ENCODE data around the gene CNTN1. TPM values are rescaled to one million over a fixed set of nuclear protein-coding genes. Genes with fewer than 3 reads are reported as not detected.
"Not testable (repeated sequence)": the region's sequence is repeated elsewhere in the genome, so short reads cannot be mapped to it uniquely, and the experiment has no call there.

Gene CNTN1
- total and polyA plus RNA-seq, 9 donors: 7.3 to 33.0 (median 16.2) TPM

DNA sequence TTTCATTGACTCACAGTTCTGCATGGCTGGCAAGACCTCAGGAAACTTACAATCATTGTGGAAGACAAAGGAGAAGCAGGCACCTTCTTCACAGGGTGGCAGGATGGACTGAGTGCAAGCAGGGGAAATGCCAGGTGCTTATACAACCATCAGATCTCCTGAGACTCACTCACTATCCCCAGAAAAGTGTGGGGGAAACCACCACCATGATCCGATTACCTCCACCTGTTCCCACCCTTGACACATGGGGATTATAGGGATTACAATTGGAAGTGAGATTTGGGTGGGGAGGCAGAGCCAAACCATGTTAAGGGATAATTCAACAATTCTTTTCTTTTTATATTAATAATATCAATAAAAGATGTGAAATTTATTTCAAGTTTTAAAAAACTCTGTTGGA, 34.1 kb downstream of the CNTN1 start:
- no CpG with 5 or more reads among the region's 1 CpG for WGBS (ENCODE audit: insufficient coverage)
- Histone ChIP-seq H3K4me3 (ENCODE audit: low read length) (no peak overlapping the region), H3K9me3 (replicated peaks; ENCODE audit: control insufficient read depth, low read depth, low read length) (no peaks in the 10 kb centered on the region)

DNA sequence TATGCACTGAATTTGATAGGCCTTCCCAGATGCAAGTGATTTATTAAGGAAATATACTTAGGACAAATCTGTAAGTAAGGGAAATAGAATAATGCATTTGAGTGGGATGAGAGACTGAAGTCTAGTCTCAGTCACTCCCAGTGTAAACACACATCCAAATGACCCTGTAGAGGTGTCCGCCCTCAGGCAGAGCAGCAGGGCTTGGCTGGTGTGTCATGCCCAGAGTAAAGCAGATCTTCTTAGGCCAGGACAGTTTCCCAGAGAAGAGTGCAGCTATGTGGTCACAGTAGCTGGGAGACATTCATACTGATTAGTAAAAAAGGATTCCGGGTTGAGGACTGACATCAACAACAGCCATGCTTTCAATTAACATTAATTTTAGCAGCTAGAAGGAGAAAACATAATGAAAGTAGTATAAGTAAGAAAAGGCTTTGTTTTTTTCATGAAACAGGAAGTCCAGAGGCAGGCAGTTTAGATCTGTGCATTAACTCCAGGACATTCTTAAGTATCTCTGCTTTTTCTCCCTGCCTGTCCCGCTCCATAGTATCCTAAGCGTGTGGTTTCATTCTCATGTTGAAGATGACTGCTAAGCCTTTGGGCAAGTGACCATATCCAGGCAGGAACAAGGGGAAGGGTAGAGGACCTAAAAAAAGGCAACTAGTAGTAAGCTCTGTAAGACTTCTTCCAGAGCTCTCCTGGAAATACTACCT, 35.7 kb downstream of the CNTN1 start:
- Histone ChIP-seq H3K27ac (ENCODE audit: low read length) (no peak overlapping the region), H3K36me3 (ENCODE audit: control insufficient read depth, insufficient read depth, low read length) (no peaks in the 10 kb centered on the region), H3K4me3 (ENCODE audit: low read length) (no peak overlapping the region), H3K9me3 (replicated peaks; ENCODE audit: control insufficient read depth, low read depth, low read length) (no peaks in the 10 kb centered on the region), H3K27me3 (ENCODE audit: control insufficient read depth, insufficient read depth, low read length) (no peaks in the 10 kb centered on the region), H3K4me1 (ENCODE audit: control insufficient read depth, insufficient read depth, low read length) (no peaks in the 10 kb centered on the region)
- no peak for DNase-seq
- WGBS (ENCODE audit: insufficient coverage): 60% methylated on average over 1 of the region's 4 CpGs

More for the DNA sequence above, 34.1 kb downstream of the CNTN1 start:
- Histone ChIP-seq H3K27me3 (ENCODE audit: control insufficient read depth, insufficient read depth, low read length) (no peaks in the 10 kb centered on the region), H3K27ac (ENCODE audit: low read length) (no peak overlapping the region), H3K4me1 (ENCODE audit: control insufficient read depth, insufficient read depth, low read length) (no peaks in the 10 kb centered on the region), H3K36me3 (ENCODE audit: control insufficient read depth, insufficient read depth, low read length) (no peaks in the 10 kb centered on the region)
- DNase-seq: no peak

DNA sequence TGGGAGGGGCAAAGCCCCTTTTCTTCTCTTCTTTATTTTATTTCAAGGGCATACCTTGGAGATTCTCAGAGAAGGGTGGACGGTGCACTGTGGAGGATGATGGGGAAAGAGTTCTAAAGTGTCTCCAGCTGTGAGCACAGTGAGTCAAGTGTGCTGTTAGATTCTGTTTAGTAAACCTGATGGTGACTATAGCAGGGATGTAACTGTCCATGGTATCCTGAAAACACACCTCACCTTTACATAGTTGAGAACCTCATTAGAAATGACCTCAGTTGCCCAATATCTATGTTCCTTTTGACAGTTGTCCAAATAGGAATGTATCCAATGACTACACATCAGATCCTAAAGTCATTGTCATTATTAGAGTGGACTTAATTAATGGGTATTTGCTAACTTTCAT, 38.0 kb downstream of the CNTN1 start:
- no CpG with 5 or more reads among the region's 1 CpG for WGBS (ENCODE audit: insufficient coverage)

DNA sequence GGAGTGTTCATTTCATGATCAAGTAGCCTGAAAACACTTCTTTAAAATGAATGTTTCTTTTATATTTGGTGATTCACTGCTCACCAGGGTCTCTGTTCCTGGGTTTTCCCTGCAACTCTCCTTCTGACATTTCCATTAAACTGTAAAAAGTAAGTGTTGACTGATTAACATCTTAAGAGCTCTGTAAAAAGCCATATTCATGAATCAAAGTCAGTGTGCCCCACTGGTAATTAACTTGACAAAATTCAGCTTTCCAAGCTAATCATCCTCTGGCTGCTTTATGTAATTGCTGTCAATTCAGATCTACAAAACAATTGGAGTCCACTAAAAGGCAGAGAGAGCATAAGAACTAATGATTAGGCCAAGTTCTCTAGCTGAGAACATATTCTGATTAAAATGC, 41.6 kb downstream of the CNTN1 start:
- Histone ChIP-seq H3K36me3 (ENCODE audit: control insufficient read depth, insufficient read depth, low read length) (no peaks in the 10 kb centered on the region), H3K4me1 (ENCODE audit: control insufficient read depth, insufficient read depth, low read length) (no peaks in the 10 kb centered on the region), H3K4me3 (ENCODE audit: low read length) (no peak overlapping the region), H3K27me3 (ENCODE audit: control insufficient read depth, insufficient read depth, low read length) (no peaks in the 10 kb centered on the region), H3K27ac (ENCODE audit: low read length) (no peak overlapping the region), H3K9me3 (replicated peaks; ENCODE audit: control insufficient read depth, low read depth, low read length) (no peaks in the 10 kb centered on the region)
- no peak for DNase-seq

More for the DNA sequence above, 38.0 kb downstream of the CNTN1 start:
- Histone ChIP-seq H3K4me1 (ENCODE audit: control insufficient read depth, insufficient read depth, low read length) (no peaks in the 10 kb centered on the region), H3K27me3 (ENCODE audit: control insufficient read depth, insufficient read depth, low read length) (no peaks in the 10 kb centered on the region), H3K9me3 (replicated peaks; ENCODE audit: control insufficient read depth, low read depth, low read length) (no peaks in the 10 kb centered on the region), H3K27ac (ENCODE audit: low read length) (no peak overlapping the region), H3K4me3 (ENCODE audit: low read length) (no peak overlapping the region), H3K36me3 (ENCODE audit: control insufficient read depth, insufficient read depth, low read length) (no peaks in the 10 kb centered on the region)
- DNase-seq: no peak

DNA sequence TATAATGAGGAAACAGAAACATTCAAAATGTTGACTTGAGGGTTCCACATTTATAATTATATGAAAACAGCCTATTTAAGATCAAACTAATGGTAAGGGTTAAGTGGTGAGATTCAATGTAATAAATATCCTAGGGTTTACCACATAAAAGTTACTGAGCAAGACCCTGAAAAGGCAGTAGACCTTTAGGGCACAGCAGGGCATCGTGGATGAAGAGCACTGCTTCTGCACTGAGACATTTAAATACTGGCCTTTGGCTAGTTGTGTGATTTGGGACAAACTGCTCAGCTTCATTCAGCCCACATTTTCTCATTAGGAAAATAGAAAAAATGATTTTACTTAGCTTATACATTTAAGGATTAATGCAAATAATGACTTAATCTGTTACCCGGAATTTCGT, 42.0 kb downstream of the CNTN1 start:
- H3K36me3 ChIP-seq (ENCODE audit: control insufficient read depth, insufficient read depth, low read length): no peaks in the 10 kb centered on the region
- H3K4me1 ChIP-seq (ENCODE audit: control insufficient read depth, insufficient read depth, low read length): no peaks in the 10 kb centered on the region
- H3K4me3 ChIP-seq (ENCODE audit: low read length): no peak overlapping the region
- no peak overlapping the region for H3K27ac ChIP-seq (ENCODE audit: low read length)
- no peaks in the 10 kb centered on the region for H3K9me3 ChIP-seq (replicated peaks; ENCODE audit: control insufficient read depth, low read depth, low read length)
- WGBS (ENCODE audit: insufficient coverage): no CpG with 5 or more reads among the region's 3 CpGs
- no peaks in the 10 kb centered on the region for H3K27me3 ChIP-seq (ENCODE audit: control insufficient read depth, insufficient read depth, low read length)
- DNase-seq: no peak

DNA sequence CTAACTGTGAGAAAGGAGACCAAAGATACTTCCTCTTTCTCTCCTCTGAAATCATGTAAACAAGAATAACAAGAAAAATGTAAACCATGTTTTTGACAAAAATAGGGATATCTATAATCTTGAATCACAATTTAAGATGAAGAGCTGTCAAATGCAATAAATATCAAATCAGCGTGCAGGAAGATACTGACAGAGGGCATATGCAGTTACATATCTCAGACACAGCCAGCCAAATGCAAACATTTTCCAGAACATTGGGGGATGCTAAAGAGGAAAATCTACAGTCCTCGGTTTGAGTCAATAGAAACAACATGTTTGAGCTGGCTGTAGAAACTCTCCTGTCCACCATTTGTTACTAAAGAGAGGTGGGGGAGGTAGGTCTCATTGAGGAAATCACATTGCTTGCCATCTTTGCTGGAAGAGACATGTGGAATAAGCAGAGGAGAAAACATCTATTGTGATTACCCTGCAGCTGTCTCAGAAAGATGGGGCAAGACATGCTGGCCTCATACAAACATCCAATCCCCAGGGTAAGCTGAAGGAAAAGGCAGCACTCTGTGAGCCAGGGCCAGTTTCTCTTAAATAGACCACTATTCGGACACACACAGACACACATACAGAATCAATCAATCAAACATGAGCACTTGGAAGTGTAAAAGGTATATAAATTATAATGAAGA, 43.5 kb downstream of the CNTN1 start:
- Histone ChIP-seq H3K9me3 (replicated peaks; ENCODE audit: control insufficient read depth, low read depth, low read length) (no peaks in the 10 kb centered on the region), H3K27ac (ENCODE audit: low read length) (no peak overlapping the region), H3K27me3 (ENCODE audit: control insufficient read depth, insufficient read depth, low read length) (no peaks in the 10 kb centered on the region), H3K4me1 (ENCODE audit: control insufficient read depth, insufficient read depth, low read length) (no peaks in the 10 kb centered on the region), H3K4me3 (ENCODE audit: low read length) (no peak overlapping the region), H3K36me3 (ENCODE audit: control insufficient read depth, insufficient read depth, low read length) (no peaks in the 10 kb centered on the region)
- peak; percentile 3 for DNase-seq
- WGBS (ENCODE audit: insufficient coverage): 40% methylated on average over 1 of the region's 3 CpGs

DNA sequence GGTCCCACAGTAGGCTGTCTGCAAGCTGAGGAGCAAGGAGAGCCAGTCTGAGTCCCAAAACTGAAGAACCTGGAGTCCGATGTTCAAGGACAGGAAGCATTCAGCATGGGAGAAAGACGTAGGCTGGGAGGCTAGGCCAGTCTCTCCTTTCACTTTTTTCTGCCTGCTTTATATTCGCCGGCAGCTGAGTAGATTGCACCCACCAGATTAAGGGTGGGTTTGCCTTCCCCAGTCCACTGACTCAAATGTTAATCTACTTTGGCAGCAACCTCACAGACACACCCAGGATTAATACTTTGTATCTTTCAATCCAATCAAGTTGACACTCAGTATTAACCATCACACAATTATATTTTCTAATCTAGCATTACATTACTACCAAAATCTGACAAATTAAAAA, 45.2 kb downstream of the CNTN1 start:
- H3K9me3 ChIP-seq (replicated peaks; ENCODE audit: control insufficient read depth, low read depth, low read length); H3K27ac ChIP-seq (ENCODE audit: low read length); H3K4me1 ChIP-seq (ENCODE audit: control insufficient read depth, insufficient read depth, low read length); H3K36me3 ChIP-seq (ENCODE audit: control insufficient read depth, insufficient read depth, low read length); H3K4me3 ChIP-seq (ENCODE audit: low read length); DNase-seq; H3K27me3 ChIP-seq (ENCODE audit: control insufficient read depth, insufficient read depth, low read length): not testable (repeated sequence)
- 87% methylated on average over 4 of the region's 4 CpGs for WGBS (ENCODE audit: insufficient coverage)

DNA sequence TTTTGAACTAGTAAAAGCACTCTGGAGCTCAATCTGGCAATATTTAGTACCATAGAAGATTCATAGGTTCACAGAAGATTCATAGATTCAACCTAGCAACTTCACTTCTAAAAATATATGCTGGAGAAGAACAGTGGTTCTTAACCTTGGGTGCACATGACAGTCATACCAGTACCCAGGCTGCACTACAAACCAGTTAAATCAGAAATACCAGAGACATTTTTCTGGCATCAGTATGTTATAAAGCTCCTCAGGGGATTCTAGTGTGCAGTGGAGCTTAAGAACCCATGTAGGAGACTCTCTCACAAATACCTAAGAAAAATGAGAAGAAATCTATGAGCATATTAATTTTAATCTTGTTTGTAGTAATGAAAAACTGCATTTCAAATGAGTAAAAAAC, 46.6 kb downstream of the CNTN1 start:
- H3K27ac ChIP-seq (ENCODE audit: low read length): no peak overlapping the region
- H3K4me3 ChIP-seq (ENCODE audit: low read length): no peak overlapping the region
- no peaks in the 10 kb centered on the region for H3K27me3 ChIP-seq (ENCODE audit: control insufficient read depth, insufficient read depth, low read length)
- no peak for DNase-seq
- no peaks in the 10 kb centered on the region for H3K9me3 ChIP-seq (replicated peaks; ENCODE audit: control insufficient read depth, low read depth, low read length)
- H3K4me1 ChIP-seq (ENCODE audit: control insufficient read depth, insufficient read depth, low read length): no peaks in the 10 kb centered on the region
- H3K36me3 ChIP-seq (ENCODE audit: control insufficient read depth, insufficient read depth, low read length): no peaks in the 10 kb centered on the region

DNA sequence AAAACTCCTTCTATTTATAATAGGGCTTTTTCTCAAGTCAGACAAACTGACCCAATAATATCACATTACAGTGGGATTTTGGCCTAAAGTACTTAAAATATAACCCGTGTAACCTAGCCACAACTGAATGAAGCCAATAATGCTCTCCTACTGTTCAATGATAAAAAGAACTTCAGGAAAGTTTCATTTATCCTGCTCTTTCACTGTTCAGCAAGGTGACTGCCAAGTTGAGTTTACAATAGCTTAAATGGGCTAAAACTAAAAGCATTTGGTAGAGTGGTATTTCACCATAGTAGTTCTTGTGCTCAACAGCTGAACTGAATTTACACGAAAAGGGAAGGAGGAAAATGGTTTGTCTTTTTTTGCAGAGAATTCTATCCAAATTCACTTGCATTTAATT, 49.8 kb downstream of the CNTN1 start:
- Histone ChIP-seq H3K4me1 (ENCODE audit: control insufficient read depth, insufficient read depth, low read length) (no peaks in the 10 kb centered on the region), H3K36me3 (ENCODE audit: control insufficient read depth, insufficient read depth, low read length) (no peaks in the 10 kb centered on the region), H3K27ac (ENCODE audit: low read length) (no peak overlapping the region), H3K4me3 (ENCODE audit: low read length) (no peak overlapping the region), H3K9me3 (replicated peaks; ENCODE audit: control insufficient read depth, low read depth, low read length) (no peaks in the 10 kb centered on the region), H3K27me3 (ENCODE audit: control insufficient read depth, insufficient read depth, low read length) (no peaks in the 10 kb centered on the region)
- DNase-seq: peak; percentile 20
- no CpG with 5 or more reads among the region's 2 CpGs for WGBS (ENCODE audit: insufficient coverage)

DNA sequence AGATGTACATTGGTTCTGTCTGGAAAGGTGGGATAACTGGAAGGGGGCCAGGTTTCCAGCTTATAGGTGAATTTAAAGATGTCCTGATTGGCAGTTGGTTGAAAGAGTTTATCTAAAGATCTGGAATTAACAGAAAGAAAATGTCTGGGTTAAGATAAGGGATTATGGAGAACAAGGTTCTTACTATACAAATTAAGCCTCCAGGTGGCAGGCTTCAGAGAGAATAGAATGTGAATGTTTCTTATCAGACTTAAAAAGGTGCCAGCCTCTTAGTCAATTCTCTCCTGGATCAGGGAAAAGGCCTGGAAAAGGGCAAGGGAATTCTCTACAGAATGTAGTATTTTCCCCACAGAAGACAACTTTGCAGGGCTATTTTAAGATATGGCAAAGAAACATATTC, 53.1 kb downstream of the CNTN1 start:
- H3K4me3 ChIP-seq (ENCODE audit: low read length): no peak overlapping the region
- no peak overlapping the region for H3K27ac ChIP-seq (ENCODE audit: low read length)
- H3K27me3 ChIP-seq (ENCODE audit: control insufficient read depth, insufficient read depth, low read length): no peaks in the 10 kb centered on the region
- H3K36me3 ChIP-seq (ENCODE audit: control insufficient read depth, insufficient read depth, low read length): no peaks in the 10 kb centered on the region
- no peak for DNase-seq
- H3K4me1 ChIP-seq (ENCODE audit: control insufficient read depth, insufficient read depth, low read length): no peaks in the 10 kb centered on the region
- H3K9me3 ChIP-seq (replicated peaks; ENCODE audit: control insufficient read depth, low read depth, low read length): no peaks in the 10 kb centered on the region

DNA sequence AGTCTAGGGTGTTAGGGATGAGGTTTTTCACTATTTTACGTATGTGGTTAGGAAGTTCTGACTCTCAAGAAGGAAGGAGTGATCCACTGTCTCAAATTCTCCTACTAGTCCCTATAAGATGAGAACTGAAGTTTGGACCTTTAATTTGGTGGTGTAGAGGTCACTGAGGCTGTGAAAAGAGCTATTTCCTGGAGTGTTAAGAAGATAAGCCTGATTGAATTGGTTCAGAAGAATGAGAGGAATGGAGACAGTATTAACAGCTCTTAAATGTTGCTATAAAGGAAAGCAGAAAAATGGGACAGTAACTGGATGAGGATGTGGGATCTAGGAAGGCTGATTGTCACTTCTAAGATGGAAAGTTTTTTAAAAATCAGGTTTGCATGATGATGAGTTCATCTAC, 57.6 kb downstream of the CNTN1 start:
- Histone ChIP-seq H3K27ac (ENCODE audit: low read length) (no peak overlapping the region), H3K9me3 (replicated peaks; ENCODE audit: control insufficient read depth, low read depth, low read length) (no peaks in the 10 kb centered on the region), H3K36me3 (ENCODE audit: control insufficient read depth, insufficient read depth, low read length) (no peaks in the 10 kb centered on the region), H3K4me3 (ENCODE audit: low read length) (no peak overlapping the region), H3K27me3 (ENCODE audit: control insufficient read depth, insufficient read depth, low read length) (no peaks in the 10 kb centered on the region), H3K4me1 (ENCODE audit: control insufficient read depth, insufficient read depth, low read length) (no peaks in the 10 kb centered on the region)
- no CpG with 5 or more reads among the region's 1 CpG for WGBS (ENCODE audit: insufficient coverage)
- no peak for DNase-seq

Data from muscle of leg (tissue), 11 donors.